ENCODE measurements around the gene TEDC1.

TEDC1 gene

GRCh38 chr14:105458010-105458409 lies 33.0 kb upstream of the TEDC1 start:
- DNase-seq (ENCODE audit: low spot score): no peak

- no peak for DNase-seq (ENCODE audit: low spot score)
Observed at GRCh38 chr14:105458571-105458970, 32.5 kb upstream of the TEDC1 start.

GRCh38 chr14:105460116-105460515 lies 30.9 kb upstream of the TEDC1 start:
- DNase-seq (ENCODE audit: low spot score): no peak

GRCh38 chr14:105460616-105461015 lies 30.4 kb upstream of the TEDC1 start:
- no peak for DNase-seq (ENCODE audit: low spot score)

DNA sequence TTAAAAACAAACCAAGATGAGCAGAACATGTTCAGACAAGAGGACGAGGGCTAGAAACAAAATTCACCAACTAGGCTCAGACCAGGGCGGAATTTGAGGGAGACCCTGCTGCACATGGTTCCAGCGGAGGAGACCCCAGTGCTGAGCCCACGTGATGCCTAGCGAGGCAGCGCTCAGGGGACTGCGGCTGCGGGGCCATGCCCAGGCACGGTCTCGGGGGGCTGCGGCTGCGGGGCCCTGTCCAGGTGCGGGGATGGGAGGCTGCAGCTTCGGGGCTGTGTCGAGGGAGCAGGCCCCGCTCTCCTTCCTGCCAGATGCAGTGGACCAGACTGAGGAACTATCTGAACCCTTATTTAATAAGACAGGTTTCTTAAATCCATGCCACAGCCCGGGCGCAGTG lies 29.1 kb upstream of the TEDC1 start:
- DNase-seq (ENCODE audit: low spot score): no peak

GRCh38 chr14:105464501-105464900 lies 26.5 kb upstream of the TEDC1 start:
- no peak for DNase-seq (ENCODE audit: low spot score)

DNA sequence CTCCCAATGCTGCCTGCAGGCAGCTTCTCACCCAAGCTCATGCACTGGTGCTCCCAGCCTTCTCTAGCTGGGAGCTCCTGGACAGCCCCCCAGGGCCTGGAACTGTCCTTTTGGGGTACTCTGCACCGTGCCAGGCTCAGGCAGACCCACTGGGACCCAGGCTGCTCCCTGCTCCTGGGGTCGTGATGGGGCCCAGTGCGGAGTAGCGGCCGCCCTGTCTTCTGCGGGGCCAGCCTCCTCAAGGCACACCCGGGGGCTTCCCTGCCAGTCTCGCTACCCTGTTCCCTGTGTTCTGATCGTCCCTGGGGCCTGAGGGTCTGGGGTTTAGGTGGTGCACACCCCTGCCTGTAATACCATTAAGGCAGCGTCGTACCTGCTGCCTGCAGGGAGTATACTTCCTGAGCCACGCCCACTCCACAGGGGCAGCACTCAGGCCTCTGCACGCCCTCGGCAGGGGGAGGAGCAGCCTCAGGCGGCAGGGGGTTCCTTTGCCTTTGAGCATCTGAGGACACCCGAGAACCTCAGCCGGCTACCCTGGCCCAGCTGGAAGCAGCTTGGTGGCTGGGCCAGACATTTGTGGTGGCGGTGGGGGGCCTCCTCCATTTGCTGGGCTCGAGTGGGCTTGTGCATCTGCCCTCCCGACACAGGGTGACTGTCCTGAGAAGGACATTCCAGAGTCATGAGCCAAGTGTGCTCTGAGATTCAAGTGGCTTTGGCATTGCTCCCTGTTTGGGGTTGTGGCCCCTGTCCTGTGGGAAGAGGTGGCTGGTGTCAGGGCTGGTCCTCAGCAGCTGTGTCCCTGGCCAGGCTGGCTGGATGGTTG lies 25.6 kb upstream of the TEDC1 start:
- DNase-seq (ENCODE audit: low spot score): no peak

DNA sequence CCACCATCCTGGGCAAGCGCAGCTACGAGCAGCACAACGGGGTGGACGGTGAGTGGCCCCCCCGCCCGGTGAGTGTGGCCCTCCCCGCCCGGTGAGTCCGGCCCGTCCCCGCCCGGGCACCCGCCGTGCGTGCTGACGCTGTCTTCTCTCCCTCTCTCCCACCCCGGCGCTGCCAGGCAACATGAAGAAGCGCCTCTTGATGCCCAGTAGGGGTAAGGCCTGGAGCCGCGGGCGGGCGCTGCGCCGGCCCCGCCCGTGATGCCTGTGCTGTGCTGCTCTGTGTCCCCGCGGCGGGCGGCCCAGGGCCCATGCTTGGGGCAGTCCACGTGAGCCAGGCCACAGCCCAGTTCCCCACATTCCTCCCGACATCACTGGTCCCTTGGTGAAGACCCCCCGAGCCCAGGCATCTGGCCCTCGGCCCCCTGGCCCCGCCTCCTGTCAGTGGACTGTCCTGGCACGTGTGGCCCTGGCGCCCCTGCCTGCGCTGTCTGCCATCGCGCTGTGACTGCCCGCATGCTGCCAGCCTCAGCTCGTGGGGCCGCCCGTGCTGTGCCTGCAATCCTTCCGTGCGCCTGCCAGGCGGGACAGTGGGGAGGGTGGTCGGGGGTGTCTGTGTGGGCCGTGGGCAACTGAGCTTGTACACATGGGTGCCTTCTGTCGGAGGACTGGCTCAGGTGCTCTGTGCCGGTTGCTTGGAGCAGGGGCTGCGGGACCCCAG lies 24.4 kb upstream of the TEDC1 start:
- no peak for DNase-seq (ENCODE audit: low spot score)

DNA sequence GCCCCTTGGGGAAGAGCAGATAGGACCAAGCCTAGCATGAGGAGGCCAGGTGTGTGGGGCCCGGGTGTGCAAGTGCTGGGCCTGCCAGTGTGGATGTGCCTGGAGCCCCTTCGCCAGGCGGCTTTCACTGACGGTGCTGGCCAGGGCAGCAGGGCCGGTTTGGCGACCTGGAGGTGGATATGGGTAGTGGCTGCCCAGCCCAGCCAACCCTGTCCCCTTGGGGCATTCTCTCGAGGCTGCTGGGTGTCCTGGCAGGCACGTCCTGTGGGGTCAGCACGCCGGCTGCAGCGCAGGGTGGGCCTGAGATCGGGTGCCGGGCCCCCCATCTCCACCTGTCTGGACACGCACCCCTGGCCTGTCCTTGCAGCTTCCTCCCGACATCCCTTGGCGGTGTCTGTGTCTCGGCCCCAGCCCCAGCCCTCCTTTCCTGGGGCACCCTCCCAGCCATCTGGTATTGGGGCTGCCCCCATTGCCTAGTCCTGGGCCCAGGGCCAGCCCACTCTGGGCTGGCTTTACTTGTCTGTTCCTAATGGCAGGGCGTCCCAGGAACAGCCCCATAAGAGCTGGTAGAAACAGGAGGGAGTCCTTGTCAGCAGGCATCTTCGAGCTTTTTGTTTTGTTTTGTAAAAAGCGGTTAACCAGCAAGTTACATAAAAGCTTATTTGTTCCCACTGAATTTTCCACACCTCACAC lies 23.7 kb upstream of the TEDC1 start:
- DNase-seq (ENCODE audit: low spot score): no peak

DNA sequence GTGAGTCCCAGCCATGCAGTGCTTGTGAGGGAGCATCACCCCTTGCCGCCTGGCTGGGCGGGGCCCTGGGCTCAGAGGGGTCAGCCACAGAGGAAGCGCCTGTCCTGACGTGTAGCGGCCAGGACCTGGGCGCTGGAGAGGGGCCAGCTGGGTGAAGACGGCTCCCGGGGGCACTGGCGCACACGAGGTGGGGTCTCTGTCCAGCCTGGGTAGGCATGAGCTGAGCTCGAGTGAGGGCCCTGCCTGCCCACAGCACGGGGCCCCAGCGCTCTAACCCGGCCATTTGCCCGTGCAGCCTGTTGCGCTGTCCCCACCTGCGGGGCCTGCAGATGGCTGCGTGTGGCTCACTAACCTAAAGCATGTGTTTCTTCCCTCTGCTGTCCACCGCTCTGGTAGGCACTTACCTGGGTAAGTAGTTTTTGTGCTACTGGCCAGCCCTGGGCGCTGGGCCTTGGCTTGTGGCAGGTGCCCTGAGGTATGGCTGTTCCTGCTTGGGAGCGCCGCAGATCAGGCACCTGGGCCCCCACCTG lies 23.0 kb upstream of the TEDC1 start:
- DNase-seq (ENCODE audit: low spot score): no peak

- DNase-seq (ENCODE audit: low spot score): no peak
Observed at GRCh38 chr14:105468621-105469241, 22.3 kb upstream of the TEDC1 start.

- no peak for DNase-seq (ENCODE audit: low spot score)
Observed at GRCh38 chr14:105469456-105470349, 21.3 kb upstream of the TEDC1 start.

DNA sequence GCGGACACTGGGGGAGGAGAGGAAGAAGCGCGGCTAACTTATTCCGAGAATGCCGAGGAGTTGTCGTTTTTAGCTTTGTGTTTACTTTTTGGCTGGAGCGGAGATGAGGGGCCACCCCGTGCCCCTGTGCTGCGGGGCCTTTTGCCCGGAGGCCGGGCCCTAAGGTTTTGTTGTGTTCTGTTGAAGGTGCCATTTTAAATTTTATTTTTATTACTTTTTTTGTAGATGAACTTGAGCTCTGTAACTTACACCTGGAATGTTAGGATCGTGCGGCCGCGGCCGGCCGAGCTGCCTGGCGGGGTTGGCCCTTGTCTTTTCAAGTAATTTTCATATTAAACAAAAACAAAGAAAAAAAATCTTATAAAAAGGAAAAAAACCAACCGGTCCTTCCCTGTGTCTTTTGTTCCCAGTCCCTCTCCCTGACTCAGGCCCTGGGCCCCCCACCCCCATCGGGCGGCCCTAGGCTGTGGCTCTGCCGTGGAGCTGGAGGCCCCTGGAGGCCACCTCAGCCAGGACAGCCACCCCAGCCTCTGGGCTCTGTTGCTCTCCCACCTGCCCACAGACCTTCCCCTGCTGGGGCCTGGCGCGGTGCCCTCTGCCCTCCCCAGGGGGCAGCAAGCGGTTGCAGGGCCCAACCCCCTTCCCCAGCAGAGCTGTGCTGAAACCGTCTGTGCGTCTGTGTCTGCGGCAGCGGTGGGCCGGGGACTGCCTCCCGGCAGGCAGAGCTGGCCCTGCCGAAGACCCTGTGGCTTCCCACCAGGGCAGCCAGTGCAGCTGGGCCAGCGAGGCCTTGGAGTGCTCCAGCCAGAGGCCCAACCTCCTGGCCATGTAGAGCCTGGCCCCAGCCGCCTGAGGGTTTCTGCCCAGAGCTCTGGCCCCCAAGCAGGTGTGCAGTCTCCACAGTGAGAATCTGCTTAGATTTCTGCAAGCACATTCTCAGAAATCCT lies 20.4 kb upstream of the TEDC1 start:
- DNase-seq (ENCODE audit: low spot score): no peak

DNA sequence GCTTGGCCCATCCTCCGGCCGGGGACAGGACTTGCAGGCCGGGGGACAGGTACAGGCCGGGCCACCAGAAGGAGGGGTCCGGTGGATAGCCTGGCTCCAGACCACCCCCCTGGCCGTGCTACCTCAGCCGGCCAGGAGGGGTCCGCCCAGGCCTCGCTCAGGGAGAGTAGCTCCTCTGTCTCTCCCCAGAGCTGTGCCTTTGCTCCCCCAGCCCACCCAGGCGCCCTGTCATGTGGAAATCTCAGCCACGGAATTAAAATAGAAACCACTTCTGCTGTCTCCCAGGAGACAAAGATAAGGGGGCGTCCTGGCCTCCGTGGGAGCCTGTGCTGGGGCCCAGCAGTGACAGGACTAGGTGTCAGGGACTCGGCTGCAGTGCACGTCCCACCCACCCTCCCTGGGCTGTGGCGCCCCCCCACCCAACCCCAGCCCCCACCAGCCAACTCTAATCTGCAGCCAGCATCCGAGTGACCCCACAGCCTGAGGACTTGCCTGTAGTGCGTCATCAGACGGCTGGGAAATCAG lies 19.7 kb upstream of the TEDC1 start:
- no peak for DNase-seq (ENCODE audit: low spot score)

DNA sequence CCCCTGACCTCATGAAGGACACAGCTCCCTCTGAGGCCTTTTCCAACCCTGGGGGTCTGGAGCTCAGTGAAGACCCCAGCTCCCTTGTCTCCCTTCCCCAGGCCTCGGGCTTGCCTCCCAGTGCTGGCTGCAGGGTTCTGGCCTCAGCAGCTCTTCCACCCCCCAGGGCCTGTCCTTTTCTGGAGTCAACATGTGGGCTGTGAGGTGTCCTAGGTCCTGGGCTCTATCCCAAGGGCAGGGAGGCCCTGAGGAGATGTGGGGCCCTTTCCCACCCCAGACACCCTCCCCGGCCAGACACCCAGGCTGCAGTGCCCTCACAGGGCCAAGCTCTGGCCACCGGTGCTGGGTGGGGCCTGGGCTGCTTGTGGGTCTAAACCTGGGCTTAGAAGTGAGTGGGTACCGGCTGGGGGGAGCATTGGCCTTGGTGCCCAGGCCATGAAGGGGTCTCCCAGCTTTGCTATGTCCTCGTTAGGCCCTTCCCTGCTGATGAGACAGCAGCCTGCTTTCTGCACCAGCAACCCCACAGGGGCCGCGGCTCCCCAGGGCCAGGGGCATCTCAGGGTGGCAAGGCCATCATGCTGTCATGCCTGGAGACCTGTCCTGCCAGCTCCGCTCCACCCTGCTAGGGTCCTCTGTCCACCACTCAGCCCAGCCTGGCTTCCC lies 19.1 kb upstream of the TEDC1 start:
- DNase-seq (ENCODE audit: low spot score): no peak

DNA sequence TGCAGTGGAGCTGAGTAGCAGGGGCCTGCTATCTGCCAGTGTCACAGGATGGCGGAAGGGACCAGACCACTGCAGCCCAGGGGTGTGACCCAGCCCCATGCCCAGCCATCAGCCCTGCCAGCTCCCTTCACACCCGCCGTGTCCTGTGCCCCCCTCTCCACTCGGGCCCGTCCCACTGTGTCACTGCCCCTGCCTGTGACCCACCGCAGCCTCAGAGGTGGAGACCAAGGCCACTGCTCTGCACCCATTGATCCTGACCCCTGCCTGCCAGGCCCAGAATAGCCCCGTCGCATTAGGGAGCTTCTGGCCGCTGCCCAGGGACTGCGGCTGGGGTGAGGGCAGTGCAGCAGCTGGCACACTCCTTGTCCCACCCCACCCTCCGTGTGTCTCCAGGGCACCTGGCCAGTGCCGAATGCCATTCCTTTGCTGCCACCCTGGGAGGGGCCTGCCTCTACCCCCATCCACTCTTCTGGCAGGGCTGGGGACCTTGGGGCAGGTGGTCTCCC lies 18.5 kb upstream of the TEDC1 start:
- no peak for DNase-seq (ENCODE audit: low spot score)

DNA sequence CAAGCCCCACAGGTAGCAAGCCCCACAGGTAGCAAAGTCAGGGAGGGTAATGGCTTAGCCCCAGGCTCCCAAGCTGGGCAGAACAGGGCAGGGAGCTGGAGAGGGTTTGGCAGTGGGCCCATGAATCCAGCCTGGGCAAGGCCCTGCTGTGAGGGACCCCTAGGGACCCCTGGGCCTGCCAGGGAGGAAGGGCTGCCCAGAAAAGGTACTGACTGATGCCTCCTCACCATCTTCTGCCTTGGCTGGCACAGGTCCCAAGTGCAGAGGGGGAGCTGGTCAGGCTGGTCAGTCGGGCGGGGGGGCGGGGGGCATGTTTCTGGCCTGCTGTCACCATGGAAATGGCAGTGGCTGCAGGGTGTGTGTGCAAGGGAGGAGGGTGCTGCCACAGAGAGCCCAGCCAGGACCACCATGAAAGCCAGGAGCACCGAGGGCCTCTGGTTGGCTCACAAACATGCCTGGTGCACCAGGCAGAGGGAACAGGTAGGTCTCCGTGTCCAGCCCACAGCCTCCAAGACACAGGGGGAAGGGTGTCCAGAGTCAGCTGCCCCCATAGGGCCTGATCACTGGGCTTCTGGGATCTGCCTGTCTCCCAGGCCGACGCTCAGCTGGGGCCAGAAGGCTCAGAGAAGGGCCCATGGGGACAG lies 17.9 kb upstream of the TEDC1 start:
- no peak for DNase-seq (ENCODE audit: low spot score)

DNA sequence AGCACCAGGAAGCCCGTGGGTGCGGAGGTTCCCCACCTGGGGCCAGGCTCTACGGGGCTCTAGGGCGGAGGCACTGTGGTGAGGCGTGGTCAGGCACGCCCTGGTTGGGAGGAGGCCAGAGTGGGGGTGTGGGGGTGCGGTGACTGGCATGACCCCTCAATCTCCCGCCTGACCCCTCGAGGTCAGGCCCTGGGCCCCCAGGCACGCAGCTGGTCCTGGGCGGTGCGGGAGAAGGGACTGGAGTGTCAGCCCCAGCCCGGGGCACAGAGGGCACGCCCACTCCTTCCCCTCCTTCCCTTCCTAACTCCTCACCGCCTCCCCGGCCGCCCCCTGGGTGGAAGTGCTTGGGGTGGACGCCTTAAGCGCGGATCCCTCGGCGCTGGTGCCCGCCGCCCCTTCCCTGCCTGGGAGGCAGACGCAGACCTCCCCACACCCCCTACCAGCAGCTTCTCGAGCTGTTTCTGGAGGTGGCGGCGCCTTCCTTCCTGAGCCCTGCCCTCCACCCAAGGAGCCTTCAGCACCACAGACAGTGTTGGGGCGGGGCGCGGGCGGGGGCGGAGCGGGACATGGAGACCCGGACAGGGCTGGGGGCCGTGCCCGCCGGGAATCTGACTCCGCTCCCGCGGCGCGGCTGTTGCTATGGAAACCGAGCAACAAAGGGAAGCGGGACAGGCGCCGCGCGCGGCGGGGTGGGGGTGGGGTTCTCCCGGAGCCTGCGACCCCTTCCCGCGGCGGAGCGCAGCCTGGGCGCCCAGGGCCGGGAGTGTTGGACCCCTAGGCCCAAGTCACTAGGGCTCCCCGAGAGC lies 17.2 kb upstream of the TEDC1 start:
- peak; percentile 67 for DNase-seq (ENCODE audit: low spot score)

Data from hematopoietic multipotent progenitor cell treated with erythropoietin and hydrocortisone succinate and interleukin-3 and kit ligand, for 17 days (in vitro differentiated cells).